Transverse colon (tissue), 4 donors: Measurements from ENCODE around the gene CLDN16.

Experiments
- CTCF ChIP-seq, 5 experiments: fragments of 200-600 bp in 3 of 5; fragments of 450-650 bp in 2 of 5; sonication (generic) in 3 of 5; IDR thresholded peaks; 1 replicate in 2 of 5; 2 replicates in 3 of 5; pipeline ENCODE4 v1.5.1; 2016 to 2017; ENCODE audit warnings: antibody characterized with exemption in 5 of 5, inconsistent platforms in 3 of 5, mild to moderate bottlenecking in 2 of 5, moderate library complexity in 1 of 5
- EP300 ChIP-seq: sonication (generic); formaldehyde crosslinking; IDR thresholded peaks from one replicate; pipeline ENCODE4 v1.6.1; 2017; ENCODE audit warnings: antibody characterized with exemption, low read depth
- POLR2A ChIP-seq: fragments of 450-650 bp; IDR thresholded peaks from one replicate; pipeline ENCODE4 v1.6.1; 2016; ENCODE audit warnings: antibody characterized with exemption, mild to moderate bottlenecking, moderate library complexity
- POLR2AphosphoS5 ChIP-seq, 3 donors: sonication (generic); formaldehyde crosslinking; IDR thresholded peaks; one replicate each; pipeline ENCODE4 v1.6.1; 2016; ENCODE audit warnings: antibody characterized with exemption in 3 of 3

GRCh38 chr3:190369668-190370295, 18.2 kb upstream of the CLDN16 start:
- TF ChIP-seq CTCF (IDR thresholded peaks at IDR 0.05) (no peak), POLR2A (no peak), EP300 (no peak), POLR2AphosphoS5 (IDR thresholded peaks at IDR 0.05) (no peak)
